HAP-1 (cell line): ENCODE data around the gene GGACT.

Experiments
- DNase-seq, 2 experiments: peaks; one replicate each; pipeline ENCODE4 v3.0.0-alpha.2; 2016 to 2020; ENCODE audit warnings: low spot score in 2 of 2
- H3K27me3 ChIP-seq: fragments of 250-450 bp; sonication (Bioruptor Pico); 2 replicates; pipeline ENCODE4 v1.5.1; 2020; ENCODE audit warnings: low read depth, mild to moderate bottlenecking, moderate library complexity
- H3K36me3 ChIP-seq: fragments of 250-450 bp; sonication (Bioruptor Pico); replicated peaks from 2 replicates; pipeline ENCODE4 v1.5.1; 2020; ENCODE audit warnings: mild to moderate bottlenecking
- H3K4me1 ChIP-seq: fragments of 250-450 bp; sonication (Bioruptor Pico); 2 replicates; pipeline ENCODE4 v1.5.1; 2020; ENCODE audit warnings: mild to moderate bottlenecking
- H3K4me3 ChIP-seq: fragments of 250-450 bp; sonication (Bioruptor Pico); 2 replicates; pipeline ENCODE4 v1.5.1; 2020; ENCODE audit warnings: mild to moderate bottlenecking, moderate library complexity
- H3K9me3 ChIP-seq: fragments of 250-450 bp; sonication (Bioruptor Pico); 2 replicates; pipeline ENCODE4 v1.5.1; 2020; ENCODE audit warnings: mild to moderate bottlenecking, moderate library complexity
- in situ Hi-C: fragments of 300-500 bp; cut with MboI; formaldehyde crosslinking; loops from 3 replicates; pipeline ENCODE4 v1.14.3; 2020; ENCODE audit warnings: low sequenced_read_pairs, inconsistent platforms, mixed read lengths

The GGACT gene

GRCh38 chr13:100497389-100497788, 91.2 kb downstream of the GGACT start:
- Histone ChIP-seq H3K27me3 (no peaks in the 10 kb centered on the region), H3K36me3 (no peaks in the 10 kb centered on the region), H3K4me3 (no peak overlapping the region), H3K9me3 (no peaks in the 10 kb centered on the region), H3K4me1 (no peaks in the 10 kb centered on the region)
- in situ Hi-C loops = no loop called here
- DNase-seq = no peak

GRCh38 chr13:100495455-100495854, 93.1 kb downstream of the GGACT start:
- no peak for DNase-seq
- no peak overlapping the region for H3K4me3 ChIP-seq
- H3K9me3 ChIP-seq = no peaks in the 10 kb centered on the region
- H3K36me3 ChIP-seq = no peaks in the 10 kb centered on the region
- no peaks in the 10 kb centered on the region for H3K4me1 ChIP-seq
- no peaks in the 10 kb centered on the region for H3K27me3 ChIP-seq
- in situ Hi-C loops = no loop called here

- Histone ChIP-seq H3K4me3 (no peak overlapping the region), H3K4me1 (no peaks in the 10 kb centered on the region), H3K9me3 (no peaks in the 10 kb centered on the region), H3K36me3 (no peaks in the 10 kb centered on the region), H3K27me3 (no peaks in the 10 kb centered on the region)
- no peak for DNase-seq
- in situ Hi-C loops = no loop called here
These were observed 95.2 kb downstream of the GGACT start for GRCh38 chr13:100493418-100493817.

DNA sequence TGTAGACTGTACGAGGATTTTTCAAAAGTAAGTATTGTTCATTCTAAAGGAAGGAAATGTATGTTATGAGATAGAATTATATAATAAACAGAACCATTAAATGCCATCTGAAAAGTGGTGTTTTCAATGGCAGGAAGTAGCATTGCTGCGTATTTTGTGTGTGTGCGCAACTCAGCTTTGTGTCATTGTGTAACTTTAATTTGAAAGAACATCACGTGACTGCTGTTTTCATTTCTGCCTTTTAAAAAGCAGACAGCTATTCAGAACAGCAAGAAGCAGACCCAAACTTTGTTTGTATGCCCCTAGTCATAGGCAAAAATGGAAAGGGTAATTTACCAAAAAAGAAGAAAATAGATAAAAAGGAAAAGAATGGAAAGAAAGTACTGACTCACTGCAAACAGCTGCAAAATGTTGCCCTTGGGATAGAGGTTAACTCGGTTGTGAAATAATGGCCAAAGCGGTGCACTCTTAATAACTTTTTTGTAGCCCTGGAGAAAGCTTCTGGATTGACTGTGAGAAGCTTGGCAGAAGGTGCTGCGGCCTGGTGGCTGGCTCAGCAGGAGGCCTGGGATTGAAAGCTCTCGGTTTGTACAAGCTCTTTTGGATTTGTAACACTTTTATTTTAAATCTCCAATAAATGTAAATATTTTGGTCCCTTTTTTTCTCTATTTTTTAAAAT, 97.3 kb downstream of the GGACT start:
- Histone ChIP-seq H3K4me1 (no peaks in the 10 kb centered on the region), H3K4me3 (no peak overlapping the region), H3K9me3 (no peaks in the 10 kb centered on the region), H3K27me3 (no peaks in the 10 kb centered on the region), H3K36me3 (no peaks in the 10 kb centered on the region)
- DNase-seq = no peak
- in situ Hi-C loops = no loop called here

DNA sequence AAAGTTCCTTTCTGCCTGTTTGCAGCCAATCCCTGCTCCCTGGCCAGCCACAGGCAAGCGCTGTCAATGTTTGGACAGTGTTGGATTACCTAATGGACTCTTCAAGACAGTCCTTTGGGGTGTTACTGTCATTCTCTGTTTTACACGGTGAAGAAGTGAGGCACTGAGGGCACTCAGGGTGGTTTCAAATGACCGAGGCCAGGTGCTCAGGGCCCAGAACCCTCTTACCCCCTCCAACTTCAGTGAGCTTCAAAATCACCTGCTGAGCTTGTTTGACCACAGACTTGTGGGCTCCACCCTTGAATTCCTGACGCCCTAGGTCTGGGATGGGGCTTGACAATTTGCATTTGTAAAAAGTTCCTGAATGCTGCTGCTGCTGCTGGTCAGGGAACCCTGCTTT, 97.9 kb downstream of the GGACT start:
- Histone ChIP-seq H3K4me1 (no peaks in the 10 kb centered on the region), H3K27me3 (no peaks in the 10 kb centered on the region), H3K4me3 (no peak overlapping the region), H3K36me3 (no peaks in the 10 kb centered on the region), H3K9me3 (no peaks in the 10 kb centered on the region)
- peak in 1 of 2 experiments; percentile 18 for DNase-seq
- in situ Hi-C loops = no loop called here

GRCh38 chr13:100485265-100485664, 103.3 kb downstream of the GGACT start:
- DNase-seq = no peak
- no peaks in the 10 kb centered on the region for H3K36me3 ChIP-seq
- H3K9me3 ChIP-seq = no peaks in the 10 kb centered on the region
- no peaks in the 10 kb centered on the region for H3K4me1 ChIP-seq
- no peaks in the 10 kb centered on the region for H3K27me3 ChIP-seq
- no peak overlapping the region for H3K4me3 ChIP-seq
- in situ Hi-C loops = no loop called here

DNA sequence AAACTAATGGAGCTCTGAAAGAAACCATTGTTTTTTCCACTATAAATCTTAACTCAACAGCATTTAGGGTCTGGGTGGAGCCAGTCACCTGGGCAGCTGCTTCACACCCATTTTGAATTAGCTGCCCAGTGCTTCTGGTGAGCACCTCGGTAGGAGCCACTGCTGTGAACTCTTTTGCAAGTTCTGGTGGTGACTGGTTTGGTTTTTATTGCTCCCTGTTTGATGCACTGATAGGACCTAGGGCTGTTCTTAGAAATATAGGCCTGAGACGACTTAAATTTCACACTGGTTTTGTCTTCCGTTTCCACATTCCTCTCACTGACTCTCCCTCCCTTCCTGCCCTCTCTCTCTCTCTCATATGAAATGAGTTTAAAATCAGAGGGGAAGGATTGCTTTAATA, 103.9 kb downstream of the GGACT start:
- in situ Hi-C loops = no loop called here
- Histone ChIP-seq H3K4me1 (no peaks in the 10 kb centered on the region), H3K4me3 (no peak overlapping the region), H3K36me3 (no peaks in the 10 kb centered on the region), H3K9me3 (no peaks in the 10 kb centered on the region), H3K27me3 (no peaks in the 10 kb centered on the region)
- DNase-seq = no peak

DNA sequence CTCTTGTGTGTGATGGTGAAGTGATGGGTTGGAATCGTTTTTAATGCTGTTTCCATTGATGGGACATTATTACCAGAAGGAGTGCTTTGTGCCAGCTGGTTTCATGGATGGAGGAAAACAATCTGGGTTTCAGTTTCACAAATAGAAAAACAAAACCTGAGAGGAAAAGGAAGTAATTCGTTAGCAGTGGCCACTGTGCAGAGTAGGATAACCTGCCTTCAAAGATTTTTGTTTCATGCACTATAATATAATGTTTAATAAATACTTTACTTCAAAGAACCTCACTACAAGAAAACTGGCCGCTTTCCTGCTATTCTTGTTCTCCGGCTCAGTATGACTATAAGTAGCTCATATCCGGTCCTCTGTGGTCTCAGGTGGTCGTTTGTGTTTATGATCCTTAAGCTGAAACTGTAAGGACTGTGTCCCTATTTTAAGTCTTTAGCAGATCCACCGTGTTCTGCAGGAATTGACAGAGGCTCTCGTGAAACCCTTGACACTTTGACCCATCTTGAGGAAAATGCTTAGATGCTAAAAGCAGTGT, 104.7 kb downstream of the GGACT start:
- DNase-seq = no peak
- no peaks in the 10 kb centered on the region for H3K4me1 ChIP-seq
- no peaks in the 10 kb centered on the region for H3K27me3 ChIP-seq
- no peaks in the 10 kb centered on the region for H3K9me3 ChIP-seq
- H3K36me3 ChIP-seq = no peaks in the 10 kb centered on the region
- H3K4me3 ChIP-seq = no peak overlapping the region
- in situ Hi-C loops = no loop called here

DNA sequence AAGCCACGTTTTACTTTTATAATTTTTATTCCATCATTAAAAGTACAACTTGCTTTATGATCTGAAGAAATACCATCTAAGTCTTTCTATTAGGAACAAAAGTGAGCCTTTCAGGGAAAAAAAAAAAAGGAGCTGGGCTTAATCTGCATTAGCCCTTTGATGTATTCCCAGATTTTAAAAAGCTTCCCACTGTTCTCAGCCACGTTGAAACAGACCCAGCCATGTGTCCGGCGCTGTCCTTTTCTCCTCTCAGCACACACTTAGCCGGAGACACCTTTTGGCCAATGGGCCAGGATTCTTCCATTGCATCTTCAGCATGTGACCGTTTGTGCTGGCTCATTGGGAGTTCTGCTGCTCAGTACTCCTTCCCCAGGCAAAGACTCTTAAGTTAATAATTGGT, 105.5 kb downstream of the GGACT start:
- no peak for DNase-seq
- H3K9me3 ChIP-seq = no peaks in the 10 kb centered on the region
- H3K4me3 ChIP-seq = no peak overlapping the region
- no peaks in the 10 kb centered on the region for H3K36me3 ChIP-seq
- H3K27me3 ChIP-seq = no peaks in the 10 kb centered on the region
- H3K4me1 ChIP-seq = no peaks in the 10 kb centered on the region
- in situ Hi-C loops = no loop called here

GRCh38 chr13:100480676-100481075, 107.9 kb downstream of the GGACT start:
- Histone ChIP-seq H3K27me3 (no peaks in the 10 kb centered on the region), H3K9me3 (no peaks in the 10 kb centered on the region), H3K4me1 (no peaks in the 10 kb centered on the region), H3K4me3 (no peak overlapping the region), H3K36me3 (no peaks in the 10 kb centered on the region)
- no peak for DNase-seq
- in situ Hi-C loops = no loop called here
